Heart left ventricle (tissue), 16 donors: ENCODE results near the gene PAGE2. TPM values are rescaled to one million over a fixed set of nuclear protein-coding genes. Genes with fewer than 3 reads are reported as not detected.

ENCODE experiments used
- ATAC-seq, 4 donors: fragments of 200-7000 bp; cut with Tn5 transposase; one replicate each; pipeline ENCODE4 v1.9.1; 2020 to 2022; ENCODE audit warnings: moderate library complexity in 4 of 4, mild to moderate bottlenecking in 3 of 4, moderate number of reproducible peaks in 1 of 4
- DNase-seq, 5 donors: peaks; one replicate each; pipeline ENCODE4 v3.0.0-alpha.2; 2020
- H3K27ac ChIP-seq, 12 donors: fragments of 200-600 bp; sonication (generic) in 4 of 12; one replicate each; pipeline versions ENCODE4 v1.5.0 to v1.8.0; 2016 to 2022; ENCODE audit warnings: mild to moderate bottlenecking in 2 of 12
- H3K27me3 ChIP-seq, 9 donors: fragments of 200-600 bp; sonication (generic) in 2 of 9; one replicate each; pipeline versions ENCODE4 v1.5.1 to v1.8.0; 2016 to 2022; ENCODE audit warnings: mild to moderate bottlenecking in 3 of 9
- H3K36me3 ChIP-seq, 9 donors: fragments of 200-600 bp; sonication (generic) in 2 of 9; one replicate each; pipeline versions ENCODE4 v1.5.0 to v1.8.0; 2018 to 2022; ENCODE audit warnings: mild to moderate bottlenecking in 2 of 9
- H3K4me1 ChIP-seq, 12 donors: fragments of 200-600 bp; sonication (generic) in 4 of 12; one replicate each; pipeline versions ENCODE4 v1.5.0 to v1.8.0; 2016 to 2022; ENCODE audit warnings: mild to moderate bottlenecking in 3 of 12
- H3K4me3 ChIP-seq, 12 donors: fragments of 200-600 bp; sonication (generic) in 4 of 12; one replicate each; pipeline versions ENCODE4 v1.5.0 to v1.8.0; 2017 to 2022; ENCODE audit warnings: mild to moderate bottlenecking in 9 of 12, moderate library complexity in 4 of 12
- H3K9me3 ChIP-seq, 12 donors: fragments of 200-600 bp; sonication (generic) in 4 of 12; one replicate each; pipeline versions ENCODE4 v1.5.0 to v1.8.0; 2016 to 2022; ENCODE audit warnings: mild to moderate bottlenecking in 1 of 12
- CTCF ChIP-seq, 12 donors: fragments of 200-600 bp; sonication (generic) in 4 of 12; IDR thresholded peaks; one replicate each; pipeline versions ENCODE4 v1.5.0 to v1.8.0; 2018 to 2022; ENCODE audit warnings: antibody characterized with exemption in 12 of 12, mild to moderate bottlenecking in 5 of 12
- POLR2A ChIP-seq, 2 donors: fragments of 450-650 bp; IDR thresholded peaks; one replicate each; pipeline ENCODE4 v1.6.1; 2017; ENCODE audit warnings: antibody characterized with exemption in 2 of 2, mild to moderate bottlenecking in 2 of 2, moderate library complexity in 2 of 2
- WGBS, 4 donors: extraction: QIAGEN DNeasy Blood & Tissue Kit in 2 of 4; methylation state at CpG; one replicate each; pipeline versions ENCODE4 v1.1.5 to v1.1.7; 2013 to 2018; 5-methylcytosine and 5-hydroxymethylcytosine counted together
- intact Hi-C, 10 donors: fragments of 100-400 bp; cut with DNase I; formaldehyde crosslinking; loops; one replicate each; pipeline versions ENCODE4 v1.11.1 to v1.14.2; 2022
- polyA plus RNA-seq, 2 donors: library from polyadenylated mRNA; stranded (reverse); fragments of 200-250 nt; gene quantifications; one replicate each; pipeline ENCODE4 v1.2.3, GENCODE V29; 2013
- total RNA-seq, 9 donors: library from RNA; depleted of rRNA in 2 of 9; stranded (reverse); fragments of >200 nt in 2 of 9; fragmentation: NEBNext Ultra II Directional in 3 of 9; extraction: Animal tissue kit (Norgen Biotek cat#: 25700) in 3 of 9; gene quantifications; one replicate each; pipeline versions ENCODE4 v1.1.0 to v1.2.4, GENCODE V29; 2016 to 2023
- donor health status: ischemic (EF 13 %, LVEDD 7.1; RV severe dilation, severe dysfunction).
- donor health status: healthy with polysubstance abuse.
- donor health status: DM: no; HTN: yes; CAD: no.
- donor health status: DM: no; HTN: no; CAD: no.
- donor health status: ischemic (EF 25% LVEDD 6.9; RV normal size, moderate dysfunction).
- donor health status: ischemic (EF 25% LVEDD 5.7; RV mildly dilated, moderate dysfunction).
- donor health status: healthy.
- donor health status: DM: yes; HTN: yes; CAD: no.
- donor health status: ischemic (EF 35%, LVEDD 5.7; RV mildly dilated, moderate dysfunction).
- donor health status: nonischemic (EF 11% LVEDD 7.7; RV severe dilation, severe dysfunction).
- donor health status: DM: yes; HTN: yes; CAD: no.
- donor health status: PGD.
- donor health status: ischemic (EF 29% LVEDD 5.4; RV normal size, mild dysfunction).
- donor health status: nonischemic (EF 23%, LVEDD 6.1; RV moderate dilation, normal function).

PAGE2 gene
- total and polyA plus RNA-seq, 11 donors: not detected

GRCh38 chrX:55123900-55124299, 35.1 kb downstream of the PAGE2 start:
- Histone ChIP-seq H3K4me1 (no peaks in the 10 kb centered on the region), H3K4me3 (no peak overlapping the region), H3K36me3 (no peaks in the 10 kb centered on the region), H3K27me3 (peaks cover 0 to 27% (median 0%) of the 10 kb centered on the region in 9 donors), H3K27ac (no peak overlapping the region), H3K9me3 (no peaks in the 10 kb centered on the region)
- ATAC-seq: no peak
- no peak for DNase-seq
- TF ChIP-seq POLR2A (IDR thresholded peaks at IDR 0.05) (no peak), CTCF (IDR thresholded peaks at IDR 0.05) (no peak)
- 65 to 94% (median 89%) methylated on average over 7 of the region's 7 CpGs for WGBS, 4 donors
- intact Hi-C loops: no loop called here

- Histone ChIP-seq H3K36me3 (no peaks in the 10 kb centered on the region), H3K4me1 (no peaks in the 10 kb centered on the region), H3K27me3 (peaks cover 0 to 14% (median 0%) of the 10 kb centered on the region in 9 donors), H3K4me3 (no peak overlapping the region), H3K27ac (no peak overlapping the region), H3K9me3 (no peaks in the 10 kb centered on the region)
- no peak for DNase-seq
- intact Hi-C loops: no loop called here
- ATAC-seq: no peak
- WGBS, 4 donors: 55 to 78% (median 67%) methylated on average over 2 of the region's 2 CpGs
- TF ChIP-seq POLR2A (IDR thresholded peaks at IDR 0.05) (no peak), CTCF (IDR thresholded peaks at IDR 0.05) (no peak)
Measured at GRCh38 chrX:55127692-55128091, 38.9 kb downstream of the PAGE2 start.

- no peaks in the 10 kb centered on the region for H3K4me1 ChIP-seq
- ATAC-seq (no peak), DNase-seq (no peak)
- no peak overlapping the region for H3K4me3 ChIP-seq
- H3K27ac ChIP-seq: no peak overlapping the region
- 50 to 80% (median 71%) methylated on average over 2 of the region's 2 CpGs for WGBS, 4 donors
- intact Hi-C loops: no loop called here
- H3K27me3 ChIP-seq: peaks cover 0 to 5% (median 0%) of the 10 kb centered on the region in 9 donors
- H3K36me3 ChIP-seq: no peaks in the 10 kb centered on the region
- no peak for TF ChIP-seq CTCF (IDR thresholded peaks at IDR 0.05)
- TF ChIP-seq POLR2A (IDR thresholded peaks at IDR 0.05): no peak
- H3K9me3 ChIP-seq: no peaks in the 10 kb centered on the region
Measured at GRCh38 chrX:55129361-55129760, 40.5 kb downstream of the PAGE2 start.

GRCh38 chrX:55130481-55130880, 41.7 kb downstream of the PAGE2 start:
- intact Hi-C loops: loop anchor here in 8 of 10 donors (10.0 kb wide), 6 partner anchors 194 to 1114 kb away; partner anchors contain the start of gene RRAGB (in 1 of the 8)
- Histone ChIP-seq H3K9me3 (no peaks in the 10 kb centered on the region), H3K4me3 (no peak overlapping the region), H3K36me3 (no peaks in the 10 kb centered on the region), H3K4me1 (no peaks in the 10 kb centered on the region), H3K27ac (no peak overlapping the region), H3K27me3 (peaks cover 0 to 7% (median 0%) of the 10 kb centered on the region in 9 donors)
- DNase-seq (no peak), ATAC-seq (no peak)
- no peak for TF ChIP-seq CTCF (IDR thresholded peaks at IDR 0.05)
- no peak for TF ChIP-seq POLR2A (IDR thresholded peaks at IDR 0.05)
- 65 to 86% (median 76%) methylated on average over 4 of the region's 4 CpGs for WGBS, 4 donors
